GM10248 (cell line): ENCODE measurements around the gene GLTP.

Experiments
- CTCF ChIA-PET: fragments of 300-600 bp; sonication (Branson Sonifier 250); formaldehyde crosslinking; extraction: SDS; loops from one replicate; lab custom pipeline; 2021; ENCODE audit warnings: antibody characterized with exemption; lab: Yijun Ruan, JAX
- POLR2A ChIA-PET: fragments of 350-650 bp; sonication (Branson Sonifier 250); formaldehyde crosslinking; extraction: SDS; loops from one replicate; lab custom pipeline; 2020; ENCODE audit warnings: antibody characterized with exemption; lab: Yijun Ruan, JAX
- DNase-seq: peaks from one replicate; pipeline ENCODE4 v3.0.0; 2012; ENCODE audit errors: extremely low spot score
- CTCF ChIP-seq: IDR thresholded peaks from 2 replicates; pipeline ENCODE4 v1.5.1; 2012; ENCODE audit warnings: mild to moderate bottlenecking, low read depth; ENCODE audit errors: extremely low read depth, missing control alignments, control extremely low read depth

Gene GLTP

GRCh38 chr12:109878749-109879148, 1.6 kb downstream of the GLTP start:
- DNase-seq, result no peak
- POLR2A ChIA-PET, result no interaction called here
- CTCF ChIA-PET, result interaction anchor here (1.0 to 4.3 kb wide), 4 partner anchors 10 to 74 kb away, joined by 3 to 31 read pairs (median 4); no protein-coding TSS in a partner anchor
- TF ChIP-seq CTCF, result no peak

DNA sequence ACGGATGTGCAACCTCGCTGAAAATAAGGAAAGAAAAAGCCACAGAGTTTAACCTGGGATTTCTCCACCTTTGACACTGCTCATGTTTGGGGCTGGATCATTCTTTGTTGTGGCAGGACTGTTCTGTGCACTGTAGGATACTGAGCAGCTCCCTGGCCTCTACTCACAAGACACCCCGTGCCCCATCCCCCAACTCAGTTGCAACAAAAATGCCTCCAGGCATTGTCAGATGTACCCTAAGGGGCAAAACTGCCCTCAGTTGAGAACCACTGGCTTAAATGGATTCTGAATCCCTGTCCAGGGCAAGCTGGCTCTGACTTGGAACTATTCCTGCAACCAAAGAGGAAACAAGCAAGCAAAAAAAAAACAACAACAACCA, 2.1 kb downstream of the GLTP start:
- TF ChIP-seq CTCF, result no peak
- no peak for DNase-seq
- ChIA-PET POLR2A (no interaction called here), CTCF (interaction anchor here (1.2 to 4.3 kb wide), 3 partner anchors 10 to 73 kb away, joined by 3 to 31 read pairs (median 6); no protein-coding TSS in a partner anchor)

GRCh38 chr12:109877504-109878246, 2.7 kb downstream of the GLTP start:
- POLR2A ChIA-PET, result no interaction called here
- CTCF ChIA-PET, result interaction anchor here (1.2 to 4.3 kb wide), 3 partner anchors 11 to 33 kb away, joined by 3 to 31 read pairs (median 12); no protein-coding TSS in a partner anchor
- DNase-seq, result no peak
- TF ChIP-seq CTCF, result no peak

GRCh38 chr12:109876406-109876805, 3.9 kb downstream of the GLTP start:
- no peak for TF ChIP-seq CTCF
- DNase-seq, result no peak
- ChIA-PET POLR2A (no interaction called here), CTCF (interaction anchor here (1.0 to 4.3 kb wide), 5 partner anchors 14 to 448 kb away, joined by 3 to 31 read pairs (median 3); no protein-coding TSS in a partner anchor)

GRCh38 chr12:109875572-109876131, 4.7 kb downstream of the GLTP start:
- CTCF ChIA-PET, result interaction anchor here (1.0 to 4.3 kb wide), 5 partner anchors 13 to 447 kb away, joined by 3 to 31 read pairs (median 3); no protein-coding TSS in a partner anchor
- TF ChIP-seq CTCF, result no peak
- POLR2A ChIA-PET, result no interaction called here
- DNase-seq, result no peak

DNA sequence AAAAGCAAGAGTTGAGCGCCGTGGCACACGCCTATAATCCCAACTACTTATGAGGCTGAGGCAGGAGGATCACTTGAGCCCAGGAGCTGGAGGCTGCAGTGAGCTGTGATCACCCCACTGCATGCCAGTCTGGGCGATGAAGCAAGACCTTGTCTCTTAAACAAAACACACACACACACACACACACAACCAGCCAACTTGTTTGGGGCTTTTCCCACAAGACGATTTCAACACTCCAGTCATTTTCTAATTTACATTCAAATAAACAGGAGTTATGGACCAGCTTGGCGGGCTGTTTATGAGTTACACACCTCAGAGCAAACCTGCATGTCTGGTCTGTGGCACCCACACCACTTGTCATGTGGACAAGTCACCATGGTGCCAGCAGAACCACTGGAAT, 6.7 kb downstream of the GLTP start:
- POLR2A ChIA-PET, result interaction anchor here (0.7 kb wide), 1 partner anchor 1560 kb away, joined by 4 read pairs; no protein-coding TSS in a partner anchor
- DNase-seq, result no peak
- CTCF ChIA-PET, result interaction anchor here (1.0 to 2.2 kb wide), 3 partner anchors 12 to 30 kb away, joined by 3 to 6 read pairs (median 4); no protein-coding TSS in a partner anchor
- TF ChIP-seq CTCF, result no peak
